DMS 273 treated with DMSO at 0.1 percent for 48 hours (cell line): ENCODE data around the gene NPIPA1.
"Not testable (repeated sequence)": the region's sequence is repeated elsewhere in the genome, so short reads cannot be mapped to it uniquely, and the experiment has no call there.

ENCODE experiments used
- DNase-seq: peaks from one replicate; lab custom pipeline; 2025; lab: John Stamatoyannopoulos, UW

The NPIPA1 gene

DNA sequence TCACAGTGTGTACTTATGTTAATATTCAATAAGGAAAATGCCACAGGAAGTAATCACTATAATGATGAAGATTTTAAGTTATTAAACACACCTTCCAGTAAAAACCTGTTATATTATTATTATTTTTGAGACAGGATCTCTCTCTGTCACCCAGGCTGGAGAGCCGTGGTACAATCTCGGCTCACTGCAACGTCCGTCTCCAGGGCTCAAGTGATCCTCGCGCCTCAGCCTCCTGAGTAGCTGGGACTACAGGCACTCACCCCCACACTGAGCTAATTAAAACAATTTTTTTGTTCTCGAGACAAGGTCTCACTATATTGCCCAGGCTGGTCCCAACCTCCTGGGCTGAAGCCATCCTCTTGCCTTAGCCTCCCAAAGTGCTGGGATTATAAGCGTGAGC lies 41.0 kb downstream of the NPIPA1 start:
- DNase-seq, result not testable (repeated sequence)

DNA sequence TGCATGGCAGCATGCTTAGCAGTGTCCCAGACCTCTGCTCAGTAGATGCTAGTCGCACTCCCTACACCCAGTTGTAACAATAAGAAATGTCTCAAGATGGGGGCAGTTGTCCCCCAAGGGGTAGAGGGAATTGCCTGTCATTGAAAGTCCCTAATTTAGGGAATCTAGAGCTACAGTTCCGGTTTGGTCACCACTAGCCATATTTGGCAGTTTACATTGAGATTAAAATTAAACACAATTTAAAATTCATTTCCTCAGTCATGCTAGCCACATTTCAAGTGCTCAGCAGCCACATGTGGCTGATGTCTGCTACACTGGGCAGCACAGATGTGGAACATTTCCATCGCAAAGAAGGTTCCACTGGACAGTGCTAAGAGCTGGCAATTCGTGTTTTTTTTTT lies 41.7 kb downstream of the NPIPA1 start:
- not testable (repeated sequence) for DNase-seq

DNA sequence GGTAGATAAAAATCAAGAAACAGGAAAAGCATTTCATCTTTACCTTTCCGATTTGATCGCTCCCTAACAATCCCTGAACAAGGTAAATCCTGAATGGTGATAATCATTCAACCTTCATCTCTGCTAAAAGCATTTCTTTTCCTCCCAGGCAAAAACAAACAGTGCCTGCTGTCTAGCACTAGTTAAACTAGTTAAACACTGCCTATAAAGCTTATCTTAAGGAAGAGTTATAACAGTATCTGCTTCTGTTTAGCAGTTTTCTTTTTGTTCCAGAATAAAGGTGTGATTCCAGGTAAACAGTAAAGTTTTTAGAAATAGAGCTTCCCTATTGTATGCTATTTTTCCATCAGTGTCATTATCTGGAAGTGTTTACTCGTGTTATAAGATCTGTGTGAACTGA lies 44.0 kb downstream of the NPIPA1 start:
- not testable (repeated sequence) for DNase-seq

DNA sequence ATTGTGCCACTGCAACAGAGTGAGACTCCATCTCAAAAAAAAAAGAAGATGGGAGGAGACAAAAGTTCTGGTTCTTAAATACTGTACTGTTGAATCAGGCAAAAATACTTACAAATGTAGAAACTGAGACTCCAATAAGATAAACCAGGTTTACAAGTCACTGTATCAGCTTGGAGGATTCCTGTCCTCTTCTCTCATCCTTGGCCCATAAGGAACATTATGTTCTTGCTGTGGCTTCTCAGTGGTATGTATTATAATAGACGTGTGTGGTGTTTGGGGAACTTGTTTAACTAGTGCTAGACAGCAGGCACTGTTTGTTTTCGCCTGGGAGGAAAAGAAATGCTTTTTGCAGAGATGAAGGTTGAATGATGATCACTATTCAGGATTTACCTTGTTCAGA lies 45.3 kb downstream of the NPIPA1 start:
- DNase-seq, result not testable (repeated sequence)

DNA sequence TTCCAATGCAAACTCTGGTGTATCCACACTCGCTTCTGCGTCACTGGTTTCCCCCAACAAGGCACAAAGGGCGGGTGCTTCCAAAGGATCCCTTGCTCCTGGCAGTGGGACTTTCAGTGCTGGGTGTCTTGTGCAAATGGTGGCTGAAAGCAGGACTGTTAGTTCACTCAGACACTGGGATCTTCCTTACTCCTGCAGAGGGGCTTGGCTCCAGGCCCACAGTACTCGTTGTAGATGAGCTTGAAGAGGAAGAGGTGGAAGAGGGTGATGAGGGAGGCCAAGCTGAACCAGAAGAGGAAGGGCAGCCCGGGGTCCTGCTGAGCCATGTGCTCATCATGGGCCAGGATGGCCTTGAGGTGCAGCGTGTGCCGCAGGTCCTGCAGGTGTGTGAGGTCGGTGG lies 50.8 kb downstream of the NPIPA1 start:
- not testable (repeated sequence) for DNase-seq

DNA sequence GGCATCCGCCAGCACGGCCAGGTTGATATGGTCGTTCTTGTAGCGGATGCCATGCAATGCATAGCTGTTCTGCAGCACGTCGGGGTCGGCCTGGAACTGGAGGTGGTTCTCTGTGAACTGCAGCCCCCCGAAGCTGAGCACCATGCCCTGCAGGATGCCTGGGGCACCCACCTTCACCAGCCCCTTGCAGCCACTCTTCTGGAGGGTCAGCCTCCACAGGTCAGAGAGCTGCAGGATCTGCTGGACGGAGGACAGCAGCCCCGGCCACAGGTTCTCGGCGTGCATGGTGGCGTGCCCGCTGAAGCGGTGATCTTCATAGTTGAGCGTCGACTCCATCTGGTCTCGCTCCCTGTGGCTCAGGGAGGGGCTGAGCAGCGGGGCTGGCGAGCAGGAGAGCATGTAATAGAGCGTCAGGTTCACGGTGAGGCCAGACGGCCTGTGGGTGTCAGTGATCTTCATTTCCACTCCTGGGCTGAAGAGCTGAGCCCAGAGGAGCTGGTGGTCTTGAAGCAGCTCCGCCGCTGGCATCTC lies 51.5 kb downstream of the NPIPA1 start:
- DNase-seq, result not testable (repeated sequence)

DNA sequence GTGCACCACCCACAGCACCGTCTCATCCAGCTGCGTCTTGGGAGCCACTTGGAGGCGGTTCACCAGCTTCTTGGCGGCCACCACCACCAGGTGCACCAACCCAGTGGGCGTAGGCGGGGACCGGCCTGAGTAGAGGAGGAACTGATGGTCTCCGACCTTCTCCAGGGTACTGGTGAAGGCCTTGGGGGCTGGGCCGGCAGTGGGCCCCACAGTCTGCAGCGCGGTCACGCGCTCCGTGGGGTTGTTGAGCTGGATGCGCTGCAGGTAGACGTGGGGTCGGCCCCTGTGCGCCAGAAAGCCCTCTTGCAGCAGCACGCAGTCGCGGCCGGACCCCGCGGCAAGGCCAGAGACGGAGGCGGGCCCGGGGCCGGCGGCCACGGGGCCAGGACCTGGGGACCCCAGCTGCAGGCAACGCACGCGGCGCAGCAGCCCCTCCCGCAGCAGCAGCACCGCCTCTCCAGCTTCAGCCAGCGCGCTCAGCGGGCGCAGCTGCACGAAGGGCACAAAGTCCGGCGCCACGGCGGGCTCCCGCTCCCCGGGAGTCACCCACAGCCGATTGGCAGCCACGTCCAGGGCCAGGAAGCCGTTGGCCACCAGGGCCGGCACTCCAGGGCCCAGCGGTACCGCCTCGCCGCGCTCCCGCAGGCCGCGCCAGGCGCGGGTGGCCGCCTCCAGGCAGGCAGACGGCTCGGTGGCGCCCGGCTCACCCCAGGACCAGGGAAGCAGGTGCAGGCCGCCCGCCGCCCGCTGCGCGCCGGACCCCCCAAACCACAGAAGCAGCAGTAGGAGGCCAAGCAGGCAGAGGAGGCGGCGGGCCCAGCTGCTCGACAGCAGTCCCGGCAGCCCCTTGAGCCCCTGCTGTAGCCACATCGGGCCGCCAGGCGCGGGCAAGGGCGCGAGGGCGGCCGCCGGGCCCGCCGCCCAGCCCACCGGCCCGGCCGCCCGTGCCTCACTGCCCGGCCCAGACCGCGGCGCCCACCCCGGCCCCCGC lies 52.3 kb downstream of the NPIPA1 start:
- DNase-seq, result not testable (repeated sequence)

DNA sequence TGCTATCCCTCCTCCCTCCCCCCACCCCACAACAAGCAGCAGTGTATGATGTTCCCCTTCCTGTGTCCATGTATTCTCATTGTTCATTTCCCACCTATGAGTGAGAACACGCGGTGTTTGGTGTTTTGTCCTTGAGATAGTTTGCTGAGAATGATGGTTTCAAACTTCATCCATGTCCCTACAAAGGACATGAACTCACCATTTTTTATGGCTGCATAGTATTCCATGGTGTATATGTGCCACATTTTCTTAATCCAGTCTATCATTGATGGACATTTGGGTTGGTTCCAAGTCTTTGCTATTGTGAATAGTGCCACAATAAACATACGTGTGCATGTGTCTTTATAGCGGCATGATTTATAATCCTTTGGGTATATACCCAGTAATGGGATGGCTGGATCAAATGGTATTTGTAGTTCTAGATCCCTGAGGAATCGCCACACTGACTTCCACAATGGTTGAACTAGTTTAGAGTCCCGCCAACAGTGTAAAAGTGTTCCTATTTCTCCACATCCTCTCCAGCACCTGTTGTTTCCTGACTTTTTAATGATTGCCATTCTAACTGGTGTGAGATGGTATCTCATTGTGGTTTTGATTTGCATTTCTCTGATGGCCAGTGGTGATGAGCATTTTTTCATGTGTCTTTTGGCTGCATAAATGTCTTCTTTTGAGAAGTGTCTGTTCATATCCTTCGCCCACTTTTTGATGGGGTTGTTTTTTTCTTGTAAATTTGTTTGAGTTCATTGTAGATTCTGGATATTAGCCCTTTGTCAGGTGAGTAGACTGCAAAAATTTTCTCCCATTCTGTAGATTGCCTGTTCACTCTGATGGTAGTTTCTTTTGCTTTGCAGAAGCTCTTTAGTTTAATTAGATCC lies 56.3 kb downstream of the NPIPA1 start:
- not testable (repeated sequence) for DNase-seq

DNA sequence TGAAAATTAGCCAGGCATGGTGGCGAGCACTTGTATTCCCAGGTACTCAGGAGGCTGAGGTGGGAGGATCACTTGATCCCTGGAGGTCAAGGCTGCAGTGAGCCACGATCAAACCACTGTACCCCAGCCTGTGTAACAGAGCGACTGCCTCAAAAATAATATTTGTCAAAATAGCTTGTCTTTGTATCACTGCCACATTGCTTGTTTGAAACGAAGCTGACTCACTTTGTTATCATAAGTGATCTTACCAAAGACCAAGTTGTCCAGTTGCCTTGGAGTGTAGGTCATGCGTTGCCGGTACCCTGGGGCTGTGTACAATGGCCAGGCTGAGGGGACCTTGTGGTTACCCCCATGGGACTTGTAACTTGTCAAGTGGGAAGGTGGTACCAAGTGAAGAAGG lies 59.5 kb downstream of the NPIPA1 start:
- DNase-seq, result not testable (repeated sequence)

DNA sequence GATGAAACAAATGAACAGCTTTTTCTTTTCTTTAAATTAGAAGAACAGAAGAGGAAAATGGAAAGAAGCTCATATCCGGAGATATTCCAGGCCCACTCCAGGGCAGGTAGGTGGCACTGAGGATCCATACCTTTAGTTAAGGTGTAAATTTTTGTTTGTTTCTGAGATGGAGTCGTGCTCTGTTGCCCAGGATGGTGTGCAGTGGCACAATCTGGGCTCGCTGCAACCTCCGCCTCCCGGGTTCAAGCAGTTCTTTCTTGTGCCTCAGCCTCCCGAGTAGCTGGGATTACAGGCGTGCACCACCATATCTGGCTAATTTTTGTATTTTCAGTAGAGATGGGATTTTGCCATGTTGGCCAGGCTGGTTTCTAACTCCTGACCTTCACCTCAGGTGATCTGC lies 61.1 kb downstream of the NPIPA1 start:
- not testable (repeated sequence) for DNase-seq

DNA sequence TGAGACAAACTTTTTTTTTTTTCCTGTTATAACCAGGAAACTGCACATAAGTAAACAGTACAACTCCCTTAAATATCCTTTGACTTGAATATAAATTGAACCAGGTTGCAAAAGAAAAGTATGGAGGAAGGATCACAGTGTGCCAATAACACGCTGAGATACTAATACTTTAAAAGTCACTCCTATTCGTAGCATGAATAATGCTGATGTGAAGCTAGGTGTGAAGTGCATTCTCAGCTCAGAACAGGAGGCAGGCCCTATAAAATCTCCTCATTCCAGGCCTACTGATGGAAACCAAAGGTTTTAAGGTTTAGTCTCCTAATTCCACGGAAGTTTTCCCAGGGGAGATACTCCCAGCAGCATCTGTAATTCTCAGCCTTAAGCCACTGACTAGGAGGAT lies 62.6 kb downstream of the NPIPA1 start:
- not testable (repeated sequence) for DNase-seq
